Loucy (cell line): ENCODE measurements around the gene TOM1L2.

Experiments used
- H2AFZ ChIP-seq: fragments of 200-600 bp; sonication (generic); 2 replicates; pipeline ENCODE4 v1.6.0; 2016; ENCODE audit warnings: antibody characterized with exemption, mild to moderate bottlenecking, low read length, moderate library complexity
- H3F3A ChIP-seq: fragments of 200-600 bp; 2 replicates; pipeline ENCODE4 v1.6.0; 2016; ENCODE audit warnings: antibody characterized with exemption, low read depth, mild to moderate bottlenecking
- H3K27me3 ChIP-seq: fragments of 200-600 bp; sonication (generic); 2 replicates; pipeline ENCODE4 v1.6.1; 2014; ENCODE audit warnings: low read length, mild to moderate bottlenecking; ENCODE audit not compliant: insufficient read depth, poor library complexity, severe bottlenecking
- H3K36me3 ChIP-seq: fragments of 200-600 bp; sonication (generic); 2 replicates; pipeline ENCODE4 v1.6.1; 2016; ENCODE audit warnings: low read length; ENCODE audit not compliant: insufficient read depth
- H3K4me1 ChIP-seq: fragments of 200-600 bp; sonication (generic); 2 replicates; pipeline ENCODE4 v1.5.1; 2014; ENCODE audit warnings: low read length, mild to moderate bottlenecking; ENCODE audit not compliant: insufficient read depth, poor library complexity, severe bottlenecking
- H3K4me2 ChIP-seq: fragments of 200-600 bp; sonication (generic); 2 replicates; pipeline ENCODE4 v1.6.0; 2014; ENCODE audit warnings: antibody characterized with exemption, low read length, low read depth, mild to moderate bottlenecking; ENCODE audit not compliant: poor library complexity, severe bottlenecking
- H3K4me3 ChIP-seq: fragments of 200-600 bp; sonication (generic); 2 replicates; pipeline ENCODE4 v1.5.1; 2014; ENCODE audit warnings: low read length, mild to moderate bottlenecking, mixed read lengths; ENCODE audit not compliant: poor library complexity, severe bottlenecking
- H3K79me2 ChIP-seq: fragments of 200-600 bp; sonication (generic); 2 replicates; pipeline ENCODE4 v1.6.1; 2014; ENCODE audit warnings: low read length; ENCODE audit not compliant: insufficient read depth
- H3K9ac ChIP-seq: fragments of 200-600 bp; sonication (generic); 2 replicates; pipeline ENCODE4 v1.6.0; 2014; ENCODE audit warnings: mild to moderate bottlenecking, low read depth, low read length, moderate library complexity; ENCODE audit not compliant: poor library complexity, severe bottlenecking
- H3K9me2 ChIP-seq: fragments of 200-600 bp; sonication (generic); replicated peaks from 2 replicates; pipeline ENCODE4 v1.6.1; 2016; ENCODE audit warnings: low read depth, low read length, mixed read lengths
- H3K9me3 ChIP-seq: fragments of 200-600 bp; sonication (generic); 2 replicates; pipeline ENCODE4 v1.6.1; 2014; ENCODE audit warnings: mild to moderate bottlenecking, antibody characterized with exemption, low read length, low read depth; ENCODE audit not compliant: insufficient read depth
- H4K20me1 ChIP-seq: fragments of 200-600 bp; sonication (generic); 2 replicates; pipeline ENCODE4 v1.6.0; 2014; ENCODE audit warnings: antibody characterized with exemption, low read length, mild to moderate bottlenecking; ENCODE audit not compliant: insufficient read depth, poor library complexity, severe bottlenecking
- CTCF ChIP-seq: fragments of 200-600 bp; sonication (generic); conservative IDR thresholded peaks from 2 replicates; pipeline ENCODE4 v1.5.1; 2014; ENCODE audit warnings: mild to moderate bottlenecking, antibody characterized with exemption, low read length
- EZH2phosphoT487 ChIP-seq: fragments of 200-600 bp; IDR thresholded peaks from 2 replicates; pipeline ENCODE4 v1.6.1; 2018; ENCODE audit warnings: antibody characterized with exemption, mild to moderate bottlenecking, moderate library complexity, borderline replicate concordance

The TOM1L2 gene

GRCh38 chr17:17963694-17964436, 8.3 kb downstream of the TOM1L2 start:
- Histone ChIP-seq H2AFZ (no peak overlapping the region), H3K4me1 (peaks cover 9% of the 10 kb centered on the region), H3K4me3 (no peak overlapping the region), H3K9me3 (no peaks in the 10 kb centered on the region), H3K9ac (no peak overlapping the region), H3K36me3 (no peaks in the 10 kb centered on the region), H3K4me2 (no peak overlapping the region), H4K20me1 (no peaks in the 10 kb centered on the region), H3K27me3 (no peaks in the 10 kb centered on the region), H3K9me2 (no peaks in the 10 kb centered on the region), H3F3A (no peaks in the 10 kb centered on the region), H3K79me2 (peaks cover 6% of the 10 kb centered on the region; the same call in 1 of the 2 replicates)
- no peak for TF ChIP-seq EZH2phosphoT487

GRCh38 chr17:17963066-17963465, 9.1 kb downstream of the TOM1L2 start:
- H2AFZ ChIP-seq: no peak overlapping the region
- H3K27me3 ChIP-seq: no peaks in the 10 kb centered on the region
- no peaks in the 10 kb centered on the region for H3K9me3 ChIP-seq
- no peaks in the 10 kb centered on the region for H4K20me1 ChIP-seq
- no peak overlapping the region for H3K4me2 ChIP-seq
- H3K4me3 ChIP-seq: no peak overlapping the region
- TF ChIP-seq EZH2phosphoT487 (no peak), CTCF (no peak)
- H3K4me1 ChIP-seq: peaks cover 15% of the 10 kb centered on the region
- H3K9ac ChIP-seq: no peak overlapping the region
- peaks cover 13% of the 10 kb centered on the region; the same call in 1 of the 2 replicates for H3K79me2 ChIP-seq
- no peaks in the 10 kb centered on the region for H3K9me2 ChIP-seq
- no peaks in the 10 kb centered on the region for H3F3A ChIP-seq
- H3K36me3 ChIP-seq: no peaks in the 10 kb centered on the region

GRCh38 chr17:17960500-17961030, 11.6 kb downstream of the TOM1L2 start:
- no peak overlapping the region for H3K4me3 ChIP-seq
- no peak overlapping the region for H3K9ac ChIP-seq
- no peaks in the 10 kb centered on the region for H3K36me3 ChIP-seq
- no peaks in the 10 kb centered on the region for H3K9me3 ChIP-seq
- no peaks in the 10 kb centered on the region for H3K27me3 ChIP-seq
- peaks cover 20% of the 10 kb centered on the region; the same call in 1 of the 2 replicates for H3K79me2 ChIP-seq
- TF ChIP-seq EZH2phosphoT487 (no peak), CTCF (no peak)
- H3K9me2 ChIP-seq: no peaks in the 10 kb centered on the region
- H3K4me2 ChIP-seq: no peak overlapping the region
- no peak overlapping the region for H2AFZ ChIP-seq
- H3K4me1 ChIP-seq: peaks cover 19% of the 10 kb centered on the region
- H4K20me1 ChIP-seq: no peaks in the 10 kb centered on the region
- no peaks in the 10 kb centered on the region for H3F3A ChIP-seq
